H1 (cell line): ENCODE results near the gene LRP1-AS. TPM values are rescaled to one million over a fixed set of nuclear protein-coding genes. Genes with fewer than 3 reads are reported as not detected.

Source experiments
- CBX5 ChIP-seq: fragments of 300-800, 300-1000 bp; sonication (generic); IDR thresholded peaks from 2 replicates; pipeline ENCODE4 v1.7.1; 2016; ENCODE audit warnings: antibody characterized with exemption, low read length, low read depth
- EZH2 ChIP-seq: fragments of 200-600 bp; sonication (generic); IDR thresholded peaks from 2 replicates; pipeline ENCODE4 v1.7.1; 2012; ENCODE audit warnings: low read depth, mild to moderate bottlenecking, moderate library complexity, low read length, inconsistent platforms; ENCODE audit not compliant: severe bottlenecking
- FOSL1 ChIP-seq: IDR thresholded peaks from 2 replicates; pipeline ENCODE4 v1.6.1; 2011; ENCODE audit warnings: mild to moderate bottlenecking, low read depth, low read length, moderate library complexity; ENCODE audit not compliant: insufficient read depth
- POLR2A ChIP-seq, 2 experiments: IDR thresholded peaks; 1 replicate in 1 of 2; 2 replicates in 1 of 2; pipeline ENCODE4 v1.6.1; 2011; ENCODE audit warnings: low read depth in 2 of 2, low read length in 2 of 2, mild to moderate bottlenecking in 2 of 2; ENCODE audit errors: control extremely low read depth in 1 of 2
- POLR2AphosphoS5 ChIP-seq: IDR thresholded peaks from 2 replicates; pipeline ENCODE4 v1.6.1; 2011; ENCODE audit warnings: low read depth, low read length
- SIX5 ChIP-seq: IDR thresholded peaks from 2 replicates; pipeline ENCODE4 v1.6.1; 2011; ENCODE audit warnings: mild to moderate bottlenecking, low read depth, low read length
- SRF ChIP-seq: IDR thresholded peaks from 2 replicates; pipeline ENCODE4 v1.6.1; 2011; ENCODE audit warnings: mild to moderate bottlenecking, low read depth, low read length, moderate library complexity
- TAF7 ChIP-seq: optimal IDR thresholded peaks from 2 replicates; pipeline ENCODE3; 2011; ENCODE audit warnings: low read depth, mild to moderate bottlenecking, inconsistent platforms, low read length, moderate library complexity, borderline replicate concordance
- TBP ChIP-seq: IDR thresholded peaks from 2 replicates; pipeline ENCODE4 v1.6.1; 2011; ENCODE audit warnings: low read depth, low read length, improper control_type of control experiment
- ZNF274 ChIP-seq: IDR thresholded peaks from 2 replicates; pipeline ENCODE4 v1.7.0; 2012; ENCODE audit warnings: low read length, borderline replicate concordance; ENCODE audit errors: extremely low read depth
- polyA plus RNA-seq, 7 experiments: library from polyadenylated mRNA; depleted of rRNA in 3 of 7; stranded (reverse) in 5 of 7; unstranded in 2 of 7; fragments of >200 nt in 5 of 7; fragments of 200-250 nt in 2 of 7; gene quantifications; 1 replicate in 5 of 7; 2 replicates in 1 of 7; 4 replicates in 1 of 7; pipeline versions ENCODE4 v1.2.1 to v1.2.3, GENCODE V29; 2011 to 2013; ENCODE audit warnings: missing spikeins in 2 of 7, mixed read lengths in 2 of 7
- total RNA-seq: library from RNA; stranded (reverse); fragmentation: NEBNext Ultra II Directional; extraction: Animal tissue kit (Norgen Biotek cat#: 25700); gene quantifications from 2 replicates; pipeline ENCODE4 v1.2.1, GENCODE V29; 2021
- TF ChIP-seq, protein P1 (sequence below): fragments of 300-600 bp; sonication (generic); IDR thresholded peaks from 2 replicates; pipeline ENCODE4 v1.7.1; 2012; ENCODE audit warnings: low read length, moderate library complexity, mild to moderate bottlenecking, inconsistent platforms; ENCODE audit not compliant: insufficient replicate concordance

LRP1-AS gene
- total and polyA plus RNA-seq, 2 of the 8 experiments (the other 6 are each of a cell fraction or from before 2014, with no cell fraction given): not detected

GRCh38 chr12:57128519-57129247, 18.7 kb downstream of the LRP1-AS start (continued):
- TF ChIP-seq, protein P1, sequence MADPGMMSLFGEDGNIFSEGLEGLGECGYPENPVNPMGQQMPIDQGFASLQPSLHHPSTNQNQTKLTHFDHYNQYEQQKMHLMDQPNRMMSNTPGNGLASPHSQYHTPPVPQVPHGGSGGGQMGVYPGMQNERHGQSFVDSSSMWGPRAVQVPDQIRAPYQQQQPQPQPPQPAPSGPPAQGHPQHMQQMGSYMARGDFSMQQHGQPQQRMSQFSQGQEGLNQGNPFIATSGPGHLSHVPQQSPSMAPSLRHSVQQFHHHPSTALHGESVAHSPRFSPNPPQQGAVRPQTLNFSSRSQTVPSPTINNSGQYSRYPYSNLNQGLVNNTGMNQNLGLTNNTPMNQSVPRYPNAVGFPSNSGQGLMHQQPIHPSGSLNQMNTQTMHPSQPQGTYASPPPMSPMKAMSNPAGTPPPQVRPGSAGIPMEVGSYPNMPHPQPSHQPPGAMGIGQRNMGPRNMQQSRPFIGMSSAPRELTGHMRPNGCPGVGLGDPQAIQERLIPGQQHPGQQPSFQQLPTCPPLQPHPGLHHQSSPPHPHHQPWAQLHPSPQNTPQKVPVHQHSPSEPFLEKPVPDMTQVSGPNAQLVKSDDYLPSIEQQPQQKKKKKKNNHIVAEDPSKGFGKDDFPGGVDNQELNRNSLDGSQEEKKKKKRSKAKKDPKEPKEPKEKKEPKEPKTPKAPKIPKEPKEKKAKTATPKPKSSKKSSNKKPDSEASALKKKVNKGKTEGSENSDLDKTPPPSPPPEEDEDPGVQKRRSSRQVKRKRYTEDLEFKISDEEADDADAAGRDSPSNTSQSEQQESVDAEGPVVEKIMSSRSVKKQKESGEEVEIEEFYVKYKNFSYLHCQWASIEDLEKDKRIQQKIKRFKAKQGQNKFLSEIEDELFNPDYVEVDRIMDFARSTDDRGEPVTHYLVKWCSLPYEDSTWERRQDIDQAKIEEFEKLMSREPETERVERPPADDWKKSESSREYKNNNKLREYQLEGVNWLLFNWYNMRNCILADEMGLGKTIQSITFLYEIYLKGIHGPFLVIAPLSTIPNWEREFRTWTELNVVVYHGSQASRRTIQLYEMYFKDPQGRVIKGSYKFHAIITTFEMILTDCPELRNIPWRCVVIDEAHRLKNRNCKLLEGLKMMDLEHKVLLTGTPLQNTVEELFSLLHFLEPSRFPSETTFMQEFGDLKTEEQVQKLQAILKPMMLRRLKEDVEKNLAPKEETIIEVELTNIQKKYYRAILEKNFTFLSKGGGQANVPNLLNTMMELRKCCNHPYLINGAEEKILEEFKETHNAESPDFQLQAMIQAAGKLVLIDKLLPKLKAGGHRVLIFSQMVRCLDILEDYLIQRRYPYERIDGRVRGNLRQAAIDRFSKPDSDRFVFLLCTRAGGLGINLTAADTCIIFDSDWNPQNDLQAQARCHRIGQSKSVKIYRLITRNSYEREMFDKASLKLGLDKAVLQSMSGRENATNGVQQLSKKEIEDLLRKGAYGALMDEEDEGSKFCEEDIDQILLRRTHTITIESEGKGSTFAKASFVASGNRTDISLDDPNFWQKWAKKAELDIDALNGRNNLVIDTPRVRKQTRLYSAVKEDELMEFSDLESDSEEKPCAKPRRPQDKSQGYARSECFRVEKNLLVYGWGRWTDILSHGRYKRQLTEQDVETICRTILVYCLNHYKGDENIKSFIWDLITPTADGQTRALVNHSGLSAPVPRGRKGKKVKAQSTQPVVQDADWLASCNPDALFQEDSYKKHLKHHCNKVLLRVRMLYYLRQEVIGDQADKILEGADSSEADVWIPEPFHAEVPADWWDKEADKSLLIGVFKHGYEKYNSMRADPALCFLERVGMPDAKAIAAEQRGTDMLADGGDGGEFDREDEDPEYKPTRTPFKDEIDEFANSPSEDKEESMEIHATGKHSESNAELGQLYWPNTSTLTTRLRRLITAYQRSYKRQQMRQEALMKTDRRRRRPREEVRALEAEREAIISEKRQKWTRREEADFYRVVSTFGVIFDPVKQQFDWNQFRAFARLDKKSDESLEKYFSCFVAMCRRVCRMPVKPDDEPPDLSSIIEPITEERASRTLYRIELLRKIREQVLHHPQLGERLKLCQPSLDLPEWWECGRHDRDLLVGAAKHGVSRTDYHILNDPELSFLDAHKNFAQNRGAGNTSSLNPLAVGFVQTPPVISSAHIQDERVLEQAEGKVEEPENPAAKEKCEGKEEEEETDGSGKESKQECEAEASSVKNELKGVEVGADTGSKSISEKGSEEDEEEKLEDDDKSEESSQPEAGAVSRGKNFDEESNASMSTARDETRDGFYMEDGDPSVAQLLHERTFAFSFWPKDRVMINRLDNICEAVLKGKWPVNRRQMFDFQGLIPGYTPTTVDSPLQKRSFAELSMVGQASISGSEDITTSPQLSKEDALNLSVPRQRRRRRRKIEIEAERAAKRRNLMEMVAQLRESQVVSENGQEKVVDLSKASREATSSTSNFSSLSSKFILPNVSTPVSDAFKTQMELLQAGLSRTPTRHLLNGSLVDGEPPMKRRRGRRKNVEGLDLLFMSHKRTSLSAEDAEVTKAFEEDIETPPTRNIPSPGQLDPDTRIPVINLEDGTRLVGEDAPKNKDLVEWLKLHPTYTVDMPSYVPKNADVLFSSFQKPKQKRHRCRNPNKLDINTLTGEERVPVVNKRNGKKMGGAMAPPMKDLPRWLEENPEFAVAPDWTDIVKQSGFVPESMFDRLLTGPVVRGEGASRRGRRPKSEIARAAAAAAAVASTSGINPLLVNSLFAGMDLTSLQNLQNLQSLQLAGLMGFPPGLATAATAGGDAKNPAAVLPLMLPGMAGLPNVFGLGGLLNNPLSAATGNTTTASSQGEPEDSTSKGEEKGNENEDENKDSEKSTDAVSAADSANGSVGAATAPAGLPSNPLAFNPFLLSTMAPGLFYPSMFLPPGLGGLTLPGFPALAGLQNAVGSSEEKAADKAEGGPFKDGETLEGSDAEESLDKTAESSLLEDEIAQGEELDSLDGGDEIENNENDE: no peak
- TF ChIP-seq SIX5: no peak
- TF ChIP-seq CBX5: no peak
- TF ChIP-seq EZH2: no peak
- no peak for TF ChIP-seq SRF
- TF ChIP-seq POLR2AphosphoS5: peak; percentile 76
- TF ChIP-seq TAF7: no peak
- no peak for TF ChIP-seq ZNF274
- TF ChIP-seq POLR2A (IDR thresholded peaks at IDR 0.05; ENCODE audit: control extremely low read depth in 1 of 2, low read depth in 2 of 2, low read length in 2 of 2): peak; percentile 54 to 74
- TF ChIP-seq TBP: peak; percentile 29; the same call in 1 of the 2 replicates
- TF ChIP-seq FOSL1: no peak
